Testis (tissue), 3 donors: Measurements from ENCODE around the gene HNRNPU. TPM values are rescaled to one million over a fixed set of nuclear protein-coding genes. Genes with fewer than 3 reads are reported as not detected.

Experiments used
- DNase-seq: peaks from one replicate; pipeline ENCODE4 v3.0.0-alpha.2; 2019
- H3K27ac ChIP-seq, 2 donors: fragments of 200-600 bp; sonication (generic); one replicate each; pipeline ENCODE4 v1.5.1; 2019
- H3K27me3 ChIP-seq: fragments of 200-600 bp; sonication (generic); one replicate; pipeline ENCODE4 v1.5.1; 2019
- H3K36me3 ChIP-seq: fragments of 200-600 bp; sonication (generic); one replicate; pipeline ENCODE4 v1.5.1; 2017; ENCODE audit warnings: low read depth; ENCODE audit errors: missing control alignments
- H3K4me1 ChIP-seq: fragments of 200-600 bp; sonication (generic); one replicate; pipeline ENCODE4 v1.5.1; 2019
- H3K4me3 ChIP-seq, 2 donors: fragments of 200-600 bp; sonication (generic); one replicate each; pipeline ENCODE4 v1.5.1; 2017 to 2019
- H3K9me3 ChIP-seq: fragments of 200-600 bp; sonication (generic); one replicate; pipeline ENCODE4 v1.5.1; 2017
- POLR2A ChIP-seq: fragments of 450-650 bp; IDR thresholded peaks from one replicate; pipeline ENCODE4 v1.6.1; 2017; ENCODE audit warnings: antibody characterized with exemption, mild to moderate bottlenecking, moderate library complexity
- WGBS, 2 donors: methylation state at CpG; one replicate each; pipeline ENCODE4 v1.1.5; 2018; 5-methylcytosine and 5-hydroxymethylcytosine counted together
- intact Hi-C: fragments of 100-400 bp; cut with DNase I; formaldehyde crosslinking; loops from one replicate; pipeline ENCODE4 v1.15.1; 2023; ENCODE audit warnings: low total_unique reads
- polyA plus RNA-seq: library from polyadenylated mRNA; stranded (reverse); fragments of 350-450 nt; fragmentation: Illumina TruSeq; extraction: RNeasy Lipid Tissue Mini Kit (QIAGEN cat#74804); gene quantifications from one replicate; pipeline ENCODE4 v1.2.3, GENCODE V29; 2014; ENCODE audit warnings: low read depth, low replicate concordance; ENCODE audit not compliant: insufficient read depth
- total RNA-seq, 2 donors: library from RNA; depleted of rRNA; stranded (reverse); fragments of >200 nt; gene quantifications; one replicate each; pipeline ENCODE4 v1.2.3, GENCODE V29; 2016
- TF ChIP-seq, protein P1 (sequence below), 3 experiments: fragments of 450-650 bp in 2 of 3; fragments of 200-600 bp in 1 of 3; sonication (generic) in 1 of 3; IDR thresholded peaks; one replicate each; pipeline ENCODE4 v1.5.1; 2016 to 2019; ENCODE audit warnings: antibody characterized with exemption in 3 of 3, mild to moderate bottlenecking in 2 of 3, moderate library complexity in 1 of 3

The HNRNPU gene
- total and polyA plus RNA-seq, 3 donors from 2014 or later = 303 to 467 (median 378) TPM

DNA sequence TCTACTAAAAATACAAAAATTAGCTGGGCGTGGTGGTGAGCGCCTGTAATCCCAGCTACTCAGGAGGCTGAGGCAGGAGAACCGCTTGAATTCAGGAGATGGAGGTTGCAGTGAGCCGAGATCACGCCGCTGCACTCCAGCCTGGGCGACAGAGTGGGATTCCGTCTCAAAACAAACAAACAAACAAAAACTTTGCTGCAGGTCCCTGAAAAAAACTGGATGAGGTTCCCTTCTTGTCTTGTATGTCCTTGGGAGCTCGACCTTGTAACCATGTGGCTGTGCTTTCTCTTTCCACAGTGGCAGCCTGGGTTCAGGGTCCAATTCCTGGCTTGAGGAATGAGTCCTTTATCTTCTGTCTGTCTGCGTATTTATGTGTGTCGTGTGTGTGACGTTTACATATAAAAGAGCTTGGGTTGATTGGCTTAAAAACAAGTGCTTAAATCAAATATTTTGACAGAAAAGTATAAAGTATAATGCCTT lies 46.9 kb downstream of the HNRNPU start:
- no peak for DNase-seq
- intact Hi-C loops = no loop called here
- no peaks in the 10 kb centered on the region for H3K36me3 ChIP-seq
- no peak overlapping the region for H3K27ac ChIP-seq
- TF ChIP-seq, protein P1, sequence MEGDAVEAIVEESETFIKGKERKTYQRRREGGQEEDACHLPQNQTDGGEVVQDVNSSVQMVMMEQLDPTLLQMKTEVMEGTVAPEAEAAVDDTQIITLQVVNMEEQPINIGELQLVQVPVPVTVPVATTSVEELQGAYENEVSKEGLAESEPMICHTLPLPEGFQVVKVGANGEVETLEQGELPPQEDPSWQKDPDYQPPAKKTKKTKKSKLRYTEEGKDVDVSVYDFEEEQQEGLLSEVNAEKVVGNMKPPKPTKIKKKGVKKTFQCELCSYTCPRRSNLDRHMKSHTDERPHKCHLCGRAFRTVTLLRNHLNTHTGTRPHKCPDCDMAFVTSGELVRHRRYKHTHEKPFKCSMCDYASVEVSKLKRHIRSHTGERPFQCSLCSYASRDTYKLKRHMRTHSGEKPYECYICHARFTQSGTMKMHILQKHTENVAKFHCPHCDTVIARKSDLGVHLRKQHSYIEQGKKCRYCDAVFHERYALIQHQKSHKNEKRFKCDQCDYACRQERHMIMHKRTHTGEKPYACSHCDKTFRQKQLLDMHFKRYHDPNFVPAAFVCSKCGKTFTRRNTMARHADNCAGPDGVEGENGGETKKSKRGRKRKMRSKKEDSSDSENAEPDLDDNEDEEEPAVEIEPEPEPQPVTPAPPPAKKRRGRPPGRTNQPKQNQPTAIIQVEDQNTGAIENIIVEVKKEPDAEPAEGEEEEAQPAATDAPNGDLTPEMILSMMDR (IDR thresholded peaks at IDR 0.05) = no peak
- TF ChIP-seq POLR2A = no peak
- H3K9me3 ChIP-seq = no peaks in the 10 kb centered on the region
- H3K27me3 ChIP-seq = no peaks in the 10 kb centered on the region
- no peaks in the 10 kb centered on the region for H3K4me1 ChIP-seq
- no peak overlapping the region for H3K4me3 ChIP-seq
- WGBS, 2 donors = 64 to 68% methylated on average over 12 of the region's 12 CpGs

DNA sequence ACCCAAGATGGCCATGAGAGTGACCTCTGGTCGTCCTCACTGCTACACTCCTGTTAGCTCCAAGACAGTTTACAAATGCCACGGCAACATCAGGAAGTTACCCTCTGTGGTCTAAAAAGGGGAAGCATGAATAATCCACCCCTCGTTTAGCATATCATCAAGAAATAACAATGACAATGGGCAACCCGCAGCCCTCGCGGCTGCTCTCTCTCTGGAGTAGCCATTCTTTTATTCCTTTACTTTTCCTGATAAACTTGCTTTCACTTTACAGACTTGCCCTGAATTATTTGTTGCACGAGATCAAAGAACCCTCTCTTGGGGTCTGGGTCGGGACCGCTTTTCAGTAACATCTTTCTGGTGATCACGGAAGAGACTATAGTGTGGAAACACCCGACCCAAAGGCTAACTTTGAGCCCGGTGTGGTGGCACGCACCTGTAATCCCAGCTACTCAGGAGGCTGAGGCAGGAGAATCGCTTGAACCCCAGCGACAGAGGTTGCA lies 48.7 kb downstream of the HNRNPU start:
- Histone ChIP-seq H3K36me3 (no peaks in the 10 kb centered on the region), H3K27ac (no peak overlapping the region), H3K9me3 (no peaks in the 10 kb centered on the region), H3K27me3 (no peaks in the 10 kb centered on the region), H3K4me1 (no peaks in the 10 kb centered on the region), H3K4me3 (no peak overlapping the region)
- intact Hi-C loops = no loop called here
- TF ChIP-seq POLR2A = no peak
- TF ChIP-seq, protein P1 (IDR thresholded peaks at IDR 0.05) = no peak
- 60 to 62% methylated on average over 15 of the region's 15 CpGs for WGBS, 2 donors
- no peak for DNase-seq

DNA sequence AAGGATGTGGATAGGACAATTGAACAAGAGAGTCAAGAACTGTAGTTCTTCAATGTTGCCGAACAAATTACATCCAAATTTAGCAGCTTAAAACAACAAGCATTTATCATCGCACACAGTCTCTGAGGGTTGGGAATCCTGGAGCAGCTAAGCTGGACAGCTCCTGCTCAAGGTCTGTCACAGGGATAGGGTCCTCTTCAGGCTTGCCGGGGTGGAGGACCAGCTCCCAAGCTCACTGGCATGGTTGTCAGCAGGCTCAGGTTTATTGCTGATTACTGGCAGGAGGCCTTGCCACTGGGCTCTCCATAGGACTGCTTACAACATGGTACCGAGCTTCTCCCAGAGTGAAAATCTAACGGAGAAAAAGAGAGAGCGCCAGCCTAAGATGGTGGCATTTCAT lies 51.0 kb downstream of the HNRNPU start:
- Histone ChIP-seq H3K27me3 (no peaks in the 10 kb centered on the region), H3K27ac (no peak overlapping the region), H3K4me1 (no peaks in the 10 kb centered on the region), H3K36me3 (no peaks in the 10 kb centered on the region), H3K4me3 (no peak overlapping the region), H3K9me3 (no peaks in the 10 kb centered on the region)
- 85 to 88% methylated on average over 6 of the region's 6 CpGs for WGBS, 2 donors
- TF ChIP-seq POLR2A = no peak
- TF ChIP-seq, protein P1 (IDR thresholded peaks at IDR 0.05) = no peak
- intact Hi-C loops = no loop called here
- no peak for DNase-seq

DNA sequence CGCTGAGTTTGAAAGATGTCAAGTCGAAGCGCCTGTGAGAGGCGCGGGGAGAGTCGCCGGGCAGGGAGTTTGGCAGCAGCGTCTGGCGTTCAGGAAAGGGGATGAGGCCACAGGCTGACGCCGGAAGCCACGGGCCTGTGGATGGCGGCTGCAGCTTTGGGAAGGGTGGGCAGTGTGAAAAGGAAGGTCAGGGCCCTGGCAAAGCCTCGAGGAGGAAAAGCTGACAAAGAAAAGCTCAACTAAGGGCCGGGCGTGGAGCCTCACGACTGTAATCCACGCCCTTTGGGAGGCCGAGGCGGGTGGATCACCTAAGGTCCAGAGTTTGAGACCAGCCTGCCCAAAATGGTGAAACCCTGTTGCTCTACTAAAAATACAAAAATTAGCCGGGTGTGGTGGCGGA lies 54.1 kb downstream of the HNRNPU start:
- no peak for TF ChIP-seq POLR2A
- TF ChIP-seq, protein P1 (IDR thresholded peaks at IDR 0.05) = no peak
- no peak for DNase-seq
- no peaks in the 10 kb centered on the region for H3K4me1 ChIP-seq
- H3K9me3 ChIP-seq = no peaks in the 10 kb centered on the region
- intact Hi-C loops = no loop called here
- H3K4me3 ChIP-seq = no peak overlapping the region
- 82 to 91% methylated on average over 22 of the region's 22 CpGs for WGBS, 2 donors
- no peaks in the 10 kb centered on the region for H3K27me3 ChIP-seq
- no peaks in the 10 kb centered on the region for H3K36me3 ChIP-seq
- H3K27ac ChIP-seq = no peak overlapping the region

DNA sequence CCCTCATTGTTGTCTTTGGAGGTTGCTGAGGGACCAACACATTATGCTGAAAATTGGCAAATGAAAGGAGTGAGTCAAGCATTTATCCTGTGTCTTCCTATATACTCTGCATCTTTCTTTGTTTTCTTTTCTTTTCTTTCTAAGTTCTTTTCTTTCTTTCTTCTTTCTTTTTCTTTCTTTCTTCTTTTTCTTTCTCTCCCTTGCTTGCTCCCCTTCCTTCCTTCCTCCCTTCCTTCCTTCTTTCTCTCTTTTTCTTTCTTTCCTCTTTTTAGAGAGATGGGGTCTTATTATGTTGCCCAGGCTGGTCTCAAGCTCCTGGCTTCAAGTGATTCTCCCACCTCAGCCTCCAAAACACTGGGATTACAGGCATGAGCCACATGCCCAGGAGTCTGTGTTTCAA lies 57.2 kb downstream of the HNRNPU start:
- H3K4me3 ChIP-seq = no peak overlapping the region
- H3K27ac ChIP-seq = no peak overlapping the region
- DNase-seq = no peak
- no peaks in the 10 kb centered on the region for H3K36me3 ChIP-seq
- no peaks in the 10 kb centered on the region for H3K27me3 ChIP-seq
- H3K9me3 ChIP-seq = no peaks in the 10 kb centered on the region
- intact Hi-C loops = no loop called here
- H3K4me1 ChIP-seq = no peaks in the 10 kb centered on the region
- TF ChIP-seq, protein P1 (IDR thresholded peaks at IDR 0.05) = no peak
- TF ChIP-seq POLR2A = no peak
